ENCODE measurements around the gene MCTP1.

The MCTP1 gene

DNA sequence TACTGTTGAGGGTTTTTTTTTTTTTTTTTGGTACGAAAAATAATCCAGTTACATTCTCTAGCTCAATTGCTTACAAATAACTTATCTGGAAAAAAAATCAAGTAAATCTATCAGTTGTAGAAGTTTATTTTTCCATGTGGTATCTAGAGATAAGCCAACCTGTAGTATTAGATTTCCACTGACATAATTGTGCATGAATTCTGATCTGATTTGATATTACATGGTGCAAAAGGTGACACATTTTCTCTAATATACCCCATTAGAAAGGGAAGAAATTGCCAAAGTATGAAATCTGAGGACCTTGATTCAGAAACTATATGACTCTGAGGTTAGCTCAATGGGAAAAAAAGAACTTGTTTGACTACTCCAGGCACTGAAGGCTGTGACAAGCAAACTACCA lies 524.9 kb downstream of the MCTP1 start:
- DNase-seq (ENCODE audit: extremely low spot score): no peak
- ChIA-PET POLR2A (no interaction called here), CTCF (interaction anchor here (0.6 kb wide), 1 partner anchor 875 kb away, joined by 5 read pairs; no protein-coding TSS in a partner anchor)
- TF ChIP-seq L3MBTL2 (conservative IDR thresholded peaks at IDR 0.05) (no peak), BHLHE40 (IDR thresholded peaks at IDR 0.05; ENCODE audit: borderline replicate concordance) (no peak), FOXA1 (IDR thresholded peaks at IDR 0.05) (no peak), NFRKB (IDR thresholded peaks at IDR 0.05) (no peak)

DNA sequence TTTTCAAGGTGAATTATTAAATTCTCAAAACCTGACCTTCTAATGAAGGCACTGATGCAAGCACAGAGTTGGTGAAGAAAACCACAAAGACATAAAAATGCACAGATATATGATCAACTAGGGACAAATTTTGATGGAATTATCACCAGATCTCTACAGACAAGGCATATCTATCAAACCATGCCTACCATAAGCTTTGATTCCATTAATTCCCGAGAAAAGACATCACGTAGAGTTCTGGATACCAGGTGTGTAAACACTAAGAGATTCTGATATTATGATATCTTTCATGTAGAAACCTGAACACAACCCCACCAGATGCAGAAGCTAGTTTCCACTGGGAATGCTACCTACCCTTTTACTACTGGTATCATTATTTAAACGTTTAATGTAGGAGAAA lies 525.9 kb downstream of the MCTP1 start:
- no peak for TF ChIP-seq FOXM1 (IDR thresholded peaks at IDR 0.05; ENCODE audit: borderline replicate concordance)
- TF ChIP-seq L3MBTL2 (conservative IDR thresholded peaks at IDR 0.05): no peak
- no peak for TF ChIP-seq BHLHE40 (IDR thresholded peaks at IDR 0.05; ENCODE audit: borderline replicate concordance)
- TF ChIP-seq FOXA1 (IDR thresholded peaks at IDR 0.05): no peak
- no peak for TF ChIP-seq ZNF384 (IDR thresholded peaks at IDR 0.05)
- TF ChIP-seq LEF1 (IDR thresholded peaks at IDR 0.05; ENCODE audit: borderline replicate concordance): no peak
- no peak for TF ChIP-seq ELF4 (IDR thresholded peaks at IDR 0.05)
- TF ChIP-seq FOXK2 (IDR thresholded peaks at IDR 0.05): no peak
- TF ChIP-seq SUZ12 (IDR thresholded peaks at IDR 0.05): no peak
- TF ChIP-seq CTBP1 (IDR thresholded peaks at IDR 0.05; ENCODE audit: borderline replicate concordance): no peak
- no peak for TF ChIP-seq TARDBP (IDR thresholded peaks at IDR 0.05)
- TF ChIP-seq HDGF (IDR thresholded peaks at IDR 0.05; ENCODE audit: borderline replicate concordance): no peak
- TF ChIP-seq, protein P1, sequence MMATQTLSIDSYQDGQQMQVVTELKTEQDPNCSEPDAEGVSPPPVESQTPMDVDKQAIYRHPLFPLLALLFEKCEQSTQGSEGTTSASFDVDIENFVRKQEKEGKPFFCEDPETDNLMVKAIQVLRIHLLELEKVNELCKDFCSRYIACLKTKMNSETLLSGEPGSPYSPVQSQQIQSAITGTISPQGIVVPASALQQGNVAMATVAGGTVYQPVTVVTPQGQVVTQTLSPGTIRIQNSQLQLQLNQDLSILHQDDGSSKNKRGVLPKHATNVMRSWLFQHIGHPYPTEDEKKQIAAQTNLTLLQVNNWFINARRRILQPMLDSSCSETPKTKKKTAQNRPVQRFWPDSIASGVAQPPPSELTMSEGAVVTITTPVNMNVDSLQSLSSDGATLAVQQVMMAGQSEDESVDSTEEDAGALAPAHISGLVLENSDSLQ (IDR thresholded peaks at IDR 0.05): no peak
- no peak for TF ChIP-seq SP1 (IDR thresholded peaks at IDR 0.05)
- no peak for TF ChIP-seq NFRKB (IDR thresholded peaks at IDR 0.05)
- TF ChIP-seq ARNT (IDR thresholded peaks at IDR 0.05): no peak
- DNase-seq (ENCODE audit: extremely low spot score): no peak
- POLR2A ChIA-PET: no interaction called here
- CTCF ChIA-PET: no interaction called here

DNA sequence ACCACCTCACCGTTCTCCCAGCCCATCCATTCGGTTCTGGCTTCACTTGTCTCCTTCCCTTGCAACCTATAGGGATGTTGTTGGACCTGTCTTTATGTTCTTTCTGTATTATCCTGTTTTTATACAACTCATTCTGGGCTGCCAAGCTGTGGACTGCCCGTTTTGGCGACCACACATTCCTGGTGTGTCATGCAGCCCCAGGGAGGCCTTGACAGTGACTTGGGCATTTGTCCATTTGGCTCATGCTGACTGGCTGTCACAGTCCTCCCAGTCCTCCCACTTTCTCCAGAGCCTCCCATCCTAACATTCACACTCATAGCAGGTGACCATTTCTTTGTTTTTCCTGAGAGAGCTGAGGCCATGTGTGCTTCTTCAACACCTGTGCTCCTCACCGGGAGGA lies 530.1 kb downstream of the MCTP1 start:
- CTCF ChIA-PET: no interaction called here
- TF ChIP-seq NFRKB (IDR thresholded peaks at IDR 0.05): no peak
- no peak for TF ChIP-seq L3MBTL2 (conservative IDR thresholded peaks at IDR 0.05)
- TF ChIP-seq ARNT (IDR thresholded peaks at IDR 0.05): no peak
- no peak for TF ChIP-seq LEF1 (IDR thresholded peaks at IDR 0.05; ENCODE audit: borderline replicate concordance)
- no peak for TF ChIP-seq ZNF384 (IDR thresholded peaks at IDR 0.05)
- no peak for TF ChIP-seq HDGF (IDR thresholded peaks at IDR 0.05; ENCODE audit: borderline replicate concordance)
- TF ChIP-seq SP1 (IDR thresholded peaks at IDR 0.05): no peak
- no peak for TF ChIP-seq SUZ12 (IDR thresholded peaks at IDR 0.05)
- TF ChIP-seq FOXK2 (IDR thresholded peaks at IDR 0.05): no peak
- no peak for TF ChIP-seq BHLHE40 (IDR thresholded peaks at IDR 0.05; ENCODE audit: borderline replicate concordance)
- TF ChIP-seq, protein P1 (IDR thresholded peaks at IDR 0.05): no peak
- TF ChIP-seq CTBP1 (IDR thresholded peaks at IDR 0.05; ENCODE audit: borderline replicate concordance): no peak
- no peak for TF ChIP-seq TARDBP (IDR thresholded peaks at IDR 0.05)
- no peak for TF ChIP-seq FOXA1 (IDR thresholded peaks at IDR 0.05)
- POLR2A ChIA-PET: no interaction called here
- no peak for DNase-seq (ENCODE audit: extremely low spot score)

DNA sequence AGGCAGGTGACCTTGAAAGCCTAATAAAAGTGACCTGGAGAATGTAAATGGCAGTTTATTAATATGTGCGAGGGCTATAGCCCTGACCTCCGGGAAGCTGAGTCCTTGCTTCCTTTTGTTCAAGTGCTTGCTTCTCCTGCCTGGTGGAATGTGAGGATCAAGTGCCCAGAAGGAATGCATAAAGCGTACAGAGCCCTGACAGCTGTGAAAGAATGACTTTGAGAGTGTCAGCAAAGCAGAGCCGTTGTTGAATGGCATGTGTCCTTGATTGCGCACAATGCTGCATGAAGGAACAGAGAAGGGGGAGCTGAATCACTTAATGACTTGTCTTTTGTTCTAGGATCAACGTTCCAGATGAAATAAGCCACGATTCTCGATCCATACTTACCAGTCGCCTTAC lies 533.4 kb downstream of the MCTP1 start:
- ChIA-PET CTCF (no interaction called here), POLR2A (no interaction called here)
- no peak for DNase-seq (ENCODE audit: extremely low spot score)
- TF ChIP-seq, protein P1 (IDR thresholded peaks at IDR 0.05): no peak
- no peak for TF ChIP-seq BHLHE40 (IDR thresholded peaks at IDR 0.05; ENCODE audit: borderline replicate concordance)
- TF ChIP-seq SUZ12 (IDR thresholded peaks at IDR 0.05): no peak
- no peak for TF ChIP-seq ARNT (IDR thresholded peaks at IDR 0.05)
- no peak for TF ChIP-seq FOXA1 (IDR thresholded peaks at IDR 0.05)
- TF ChIP-seq TARDBP (IDR thresholded peaks at IDR 0.05): no peak
- no peak for TF ChIP-seq FOXK2 (IDR thresholded peaks at IDR 0.05)
- no peak for TF ChIP-seq SP1 (IDR thresholded peaks at IDR 0.05)
- no peak for TF ChIP-seq NFRKB (IDR thresholded peaks at IDR 0.05)

DNA sequence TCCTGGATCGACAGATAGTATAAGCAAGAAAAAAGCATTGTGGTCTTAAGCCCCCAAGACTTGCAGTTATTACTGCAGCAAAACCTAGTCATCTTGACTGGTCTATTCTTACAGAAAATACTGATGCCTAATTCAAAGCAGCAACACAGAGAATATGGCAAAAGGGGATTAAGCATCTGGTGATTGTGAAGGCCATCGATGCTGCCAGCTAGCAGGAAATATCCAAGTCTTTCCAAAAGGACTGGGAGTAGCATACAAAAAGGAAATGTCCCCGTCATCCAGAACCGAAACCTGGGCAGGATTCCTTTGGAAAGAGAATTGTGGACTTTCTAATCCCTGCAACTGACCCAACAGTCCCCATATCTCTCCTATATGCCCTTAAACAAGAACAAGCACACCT lies 534.2 kb downstream of the MCTP1 start:
- CTCF ChIA-PET: interaction anchor here (1.2 kb wide), 1 partner anchor 13 kb away, joined by 4 read pairs; no protein-coding TSS in a partner anchor

More for the DNA sequence above, 534.2 kb downstream of the MCTP1 start:
- TF ChIP-seq FOXA1 (IDR thresholded peaks at IDR 0.05) (no peak), L3MBTL2 (conservative IDR thresholded peaks at IDR 0.05) (no peak), HDGF (IDR thresholded peaks at IDR 0.05; ENCODE audit: borderline replicate concordance) (no peak), LEF1 (IDR thresholded peaks at IDR 0.05; ENCODE audit: borderline replicate concordance) (no peak), FOXM1 (IDR thresholded peaks at IDR 0.05; ENCODE audit: borderline replicate concordance) (no peak), TARDBP (IDR thresholded peaks at IDR 0.05) (no peak), FOXK2 (IDR thresholded peaks at IDR 0.05) (no peak), NFRKB (IDR thresholded peaks at IDR 0.05) (no peak), ZNF384 (IDR thresholded peaks at IDR 0.05) (no peak), SP1 (IDR thresholded peaks at IDR 0.05) (no peak), CTBP1 (IDR thresholded peaks at IDR 0.05; ENCODE audit: borderline replicate concordance) (no peak), BHLHE40 (IDR thresholded peaks at IDR 0.05; ENCODE audit: borderline replicate concordance) (no peak), ELF4 (IDR thresholded peaks at IDR 0.05) (no peak), ARNT (IDR thresholded peaks at IDR 0.05) (no peak), SUZ12 (IDR thresholded peaks at IDR 0.05) (no peak)
- TF ChIP-seq, protein P1 (IDR thresholded peaks at IDR 0.05): no peak
- DNase-seq (ENCODE audit: extremely low spot score): no peak
- POLR2A ChIA-PET: no interaction called here
